ENCODE measurements around the gene KCNJ8.

DNA sequence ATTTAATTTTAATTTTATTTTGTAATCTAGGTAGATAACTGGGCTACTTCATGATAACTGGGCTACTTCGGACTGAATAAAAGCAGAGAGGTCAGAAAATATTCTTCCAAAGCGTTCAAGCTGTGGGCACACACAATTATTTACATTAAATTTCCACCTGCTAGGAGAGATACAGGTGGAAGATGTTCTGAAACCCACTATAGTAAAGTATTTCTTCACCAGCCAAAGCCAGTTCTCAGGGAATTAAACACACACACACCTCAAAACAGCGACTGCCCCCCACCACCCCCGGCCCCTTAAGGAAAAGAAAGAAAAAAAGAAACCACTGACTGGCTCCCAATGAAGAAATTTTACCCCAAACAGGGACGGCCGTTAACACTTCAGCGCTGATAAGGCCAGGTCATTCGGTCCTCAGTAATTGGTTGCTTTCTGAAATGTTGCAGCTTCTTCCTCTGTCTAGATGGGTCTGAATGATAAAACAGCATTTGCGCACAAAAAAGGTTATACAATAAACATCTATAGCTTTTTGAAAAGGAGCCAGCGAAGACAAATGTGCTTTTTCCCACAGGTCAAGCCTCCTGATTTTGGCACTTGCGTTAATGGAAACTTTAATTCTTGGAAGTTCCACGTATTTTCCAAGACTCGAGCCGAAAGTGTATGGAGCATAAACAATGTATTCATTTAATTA is 771 bp upstream of the KCNJ8 start:
- TF ChIP-seq POLR2A (IDR thresholded peaks at IDR 0.05): no peak
- TF ChIP-seq CTCF (IDR thresholded peaks at IDR 0.05): no peak
- TF ChIP-seq POLR2AphosphoS5 (IDR thresholded peaks at IDR 0.05; ENCODE audit: insufficient read depth in 1 of 2, low read depth in 1 of 2): no peak
